A673 (cell line): ENCODE measurements around the gene SLC2A14. TPM values are rescaled to one million over a fixed set of nuclear protein-coding genes. Genes with fewer than 3 reads are reported as not detected.
"Not testable (repeated sequence)": the region's sequence is repeated elsewhere in the genome, so short reads cannot be mapped to it uniquely, and the experiment has no call there.

Experiments used
- BruUV-seq: library from RNA; stranded (reverse); fragments of 400-500 nt; replicated peaks from 2 replicates; lab custom pipeline; 2021; lab: Mats Ljungman, UMichigan
- CTCF ChIA-PET: fragments of 300-600 bp; sonication (Branson Sonifier 250); formaldehyde crosslinking; loops from one replicate; lab custom pipeline; 2022; ENCODE audit warnings: antibody characterized with exemption; lab: Charles Lee
- POLR2A ChIA-PET: fragments of 300-600 bp; sonication (Branson Sonifier 250); formaldehyde crosslinking; loops from one replicate; lab custom pipeline; 2022; ENCODE audit warnings: antibody characterized with exemption; ENCODE audit not compliant: low non-redundant PET; lab: Charles Lee
- DNase-seq: peaks from one replicate; pipeline ENCODE4 v3.0.0-alpha.2; 2015; ENCODE audit warnings: low spot score
- H3K27ac ChIP-seq: fragments of 200-600 bp; sonication (generic); 2 replicates; pipeline ENCODE4 v1.5.1; 2016; ENCODE audit warnings: mixed run types, low read depth, mild to moderate bottlenecking, mixed read lengths, antibody characterized with exemption, low read length; ENCODE audit not compliant: poor library complexity, severe bottlenecking
- H3K27me3 ChIP-seq: fragments of 200-600 bp; sonication (generic); replicated peaks from 2 replicates; pipeline ENCODE4 v1.6.1; 2017; ENCODE audit warnings: mixed run types, low read depth, mild to moderate bottlenecking, mixed read lengths, antibody characterized with exemption, low read length; ENCODE audit not compliant: insufficient read depth, poor library complexity
- H3K36me3 ChIP-seq: fragments of 200-600 bp; sonication (generic); 2 replicates; pipeline ENCODE4 v1.6.1; 2016; ENCODE audit warnings: mixed run types, mild to moderate bottlenecking, mixed read lengths, antibody characterized with exemption, low read length; ENCODE audit not compliant: insufficient read depth, poor library complexity, severe bottlenecking
- H3K4me1 ChIP-seq: fragments of 200-600 bp; sonication (generic); 2 replicates; pipeline ENCODE4 v1.6.1; 2017; ENCODE audit warnings: mixed run types, mild to moderate bottlenecking, mixed read lengths, antibody characterized with exemption, low read length; ENCODE audit not compliant: insufficient read depth, poor library complexity, severe bottlenecking
- H3K4me3 ChIP-seq: fragments of 200-600 bp; sonication (generic); 2 replicates; pipeline ENCODE4 v1.5.1; 2016; ENCODE audit warnings: low read depth, mixed run types, mild to moderate bottlenecking, mixed read lengths, low read length; ENCODE audit not compliant: poor library complexity, severe bottlenecking
- H3K9me3 ChIP-seq: fragments of 200-600 bp; sonication (generic); 2 replicates; pipeline ENCODE4 v1.6.1; 2016; ENCODE audit warnings: mixed run types, low read depth, mild to moderate bottlenecking, mixed read lengths, antibody characterized with exemption, low read length; ENCODE audit not compliant: poor library complexity, severe bottlenecking
- CTCF ChIP-seq: fragments of 300-800, 200-600 bp; sonication (generic); conservative IDR thresholded peaks from 2 replicates; pipeline ENCODE4 v1.5.1; 2017; ENCODE audit warnings: low read depth, mild to moderate bottlenecking, antibody characterized with exemption, low read length, moderate library complexity, mixed read lengths
- EZH2 ChIP-seq: fragments of 200-600 bp; sonication (generic); IDR thresholded peaks from 2 replicates; pipeline ENCODE4 v1.6.1; 2017; ENCODE audit warnings: borderline replicate concordance, low read depth, mild to moderate bottlenecking, mixed read lengths, antibody characterized with exemption, low read length; ENCODE audit not compliant: poor library complexity, severe bottlenecking
- intact Hi-C: fragments of 100-400 bp; cut with micrococcal nuclease; formaldehyde crosslinking; loops from one replicate; pipeline ENCODE4 v1.10.0; 2022; ENCODE audit not compliant: unreplicated experiment
- total RNA-seq: library from RNA; stranded (reverse); gene quantifications from 2 replicates; pipeline ENCODE4 v1.2.3, GENCODE V29; 2021

Gene SLC2A14
- total RNA-seq, 1 experiment from 2014 or later: 0.09 TPM

- Histone ChIP-seq H3K9me3 (no peaks in the 10 kb centered on the region), H3K27ac (no peak overlapping the region), H3K4me1 (no peaks in the 10 kb centered on the region), H3K4me3 (no peak overlapping the region), H3K36me3 (no peaks in the 10 kb centered on the region), H3K27me3 (no peaks in the 10 kb centered on the region)
- CTCF ChIA-PET: no interaction called here
- POLR2A ChIA-PET: no interaction called here
- DNase-seq: no peak
- no peak for TF ChIP-seq EZH2
- no peak for TF ChIP-seq CTCF
- intact Hi-C loops: no loop called here
- no TSS peak for BruUV-seq
Observed at GRCh38 chr12:7793211-7793610, 79.5 kb downstream of the SLC2A14 start.

- H3K9me3 ChIP-seq, H3K27me3 ChIP-seq, DNase-seq, BruUV-seq, intact Hi-C loops, H3K4me1 ChIP-seq, POLR2A ChIA-PET, H3K36me3 ChIP-seq, H3K4me3 ChIP-seq, H3K27ac ChIP-seq, CTCF ChIA-PET: not testable (repeated sequence)
Observed at GRCh38 chr12:7788884-7789528, 83.7 kb downstream of the SLC2A14 start, which contains the start of gene NANOG. Gene NANOG (plus strand): TSS chr12:7789402. CDS start chr12:7789615, 213 bp downstream.

- intact Hi-C loops: no loop called here
- Histone ChIP-seq H3K4me3 (no peak overlapping the region), H3K36me3 (no peaks in the 10 kb centered on the region), H3K27me3 (no peaks in the 10 kb centered on the region), H3K4me1 (no peaks in the 10 kb centered on the region), H3K27ac (no peak overlapping the region), H3K9me3 (no peaks in the 10 kb centered on the region)
- POLR2A ChIA-PET: no interaction called here
- no TSS peak for BruUV-seq
- no peak for DNase-seq
- TF ChIP-seq CTCF (no peak), EZH2 (no peak)
- CTCF ChIA-PET: no interaction called here
Observed at GRCh38 chr12:7788294-7788660, 84.4 kb downstream of the SLC2A14 start.
